GM19043 (cell line): Measurements from ENCODE around the gene PRSS27.
"Not testable (repeated sequence)": the region's sequence is repeated elsewhere in the genome, so short reads cannot be mapped to it uniquely, and the experiment has no call there.

Source experiments
- ATAC-seq: cut with Tn5 transposase; IDR thresholded peaks from one replicate; pipeline ENCODE4 v1.9.1; 2021; ENCODE audit warnings: low read depth; ENCODE audit not compliant: unreplicated experiment

Gene PRSS27

GRCh38 chr16:2698965-2699750, 20.9 kb downstream of the PRSS27 start:
- no peak for ATAC-seq

- ATAC-seq: no peak
These were observed 21.7 kb downstream of the PRSS27 start for GRCh38 chr16:2698103-2698870.

DNA sequence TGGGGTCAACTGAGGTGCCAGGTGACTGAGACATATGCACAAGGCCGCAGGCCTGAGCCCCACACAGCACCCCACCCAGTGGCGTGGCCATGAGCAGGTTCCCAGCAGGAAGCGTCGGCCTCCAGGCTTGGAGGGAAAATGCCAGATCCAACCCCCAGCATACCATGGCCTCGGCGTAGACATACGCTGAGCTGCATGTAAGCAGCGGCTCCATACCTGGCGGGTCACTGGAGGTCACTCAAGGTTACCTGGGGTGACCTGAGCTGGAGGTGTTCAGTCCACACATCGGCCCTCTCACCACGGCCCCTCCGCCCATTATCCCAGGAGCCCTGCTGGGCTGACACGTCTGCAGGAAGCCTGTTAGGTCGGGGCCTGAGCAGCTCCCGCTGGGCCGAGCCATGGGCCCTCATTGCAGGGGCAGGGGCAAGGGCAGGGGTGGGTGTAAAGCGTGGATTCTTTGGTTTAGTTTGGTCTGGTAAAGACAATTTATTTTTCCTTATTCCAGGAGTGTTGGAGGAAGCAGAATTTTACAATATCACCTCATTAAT, 22.5 kb downstream of the PRSS27 start:
- ATAC-seq: no peak

DNA sequence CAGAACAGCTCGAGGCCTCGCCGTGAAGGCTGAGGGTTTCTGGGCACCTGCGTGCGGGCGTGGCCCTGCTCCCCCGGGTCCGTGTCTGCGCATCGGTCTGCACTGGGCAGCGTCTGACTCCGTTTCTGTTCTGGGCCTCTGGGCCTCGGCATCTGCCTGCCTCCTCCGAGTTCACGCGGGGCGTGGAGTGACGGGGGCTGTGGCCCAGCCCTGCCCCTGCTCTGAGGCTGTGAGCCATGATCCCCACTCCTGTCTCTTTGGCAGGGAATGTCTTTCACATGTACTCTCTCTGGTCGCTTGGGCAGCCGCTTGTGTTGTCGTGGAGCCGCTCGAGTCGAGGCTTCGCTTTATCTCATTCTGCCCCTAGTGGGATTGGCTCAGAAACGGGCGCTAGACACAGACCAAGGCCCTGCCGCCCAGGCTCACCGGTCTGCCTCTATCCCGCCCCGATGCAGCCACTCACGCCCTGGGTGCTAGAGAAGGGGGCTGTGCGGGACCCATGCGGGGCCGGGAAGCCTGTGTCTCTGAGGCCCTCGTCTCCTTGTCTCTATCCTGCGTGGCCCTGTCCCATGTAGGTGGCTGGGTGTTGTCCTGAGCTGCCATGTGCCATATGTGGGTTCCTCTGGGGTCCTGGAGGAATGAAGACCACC, 23.3 kb downstream of the PRSS27 start:
- not testable (repeated sequence) for ATAC-seq

- no peak for ATAC-seq
These were observed 26.9 kb downstream of the PRSS27 start for GRCh38 chr16:2692948-2693651.

GRCh38 chr16:2692251-2692947, 27.6 kb downstream of the PRSS27 start:
- no peak for ATAC-seq

DNA sequence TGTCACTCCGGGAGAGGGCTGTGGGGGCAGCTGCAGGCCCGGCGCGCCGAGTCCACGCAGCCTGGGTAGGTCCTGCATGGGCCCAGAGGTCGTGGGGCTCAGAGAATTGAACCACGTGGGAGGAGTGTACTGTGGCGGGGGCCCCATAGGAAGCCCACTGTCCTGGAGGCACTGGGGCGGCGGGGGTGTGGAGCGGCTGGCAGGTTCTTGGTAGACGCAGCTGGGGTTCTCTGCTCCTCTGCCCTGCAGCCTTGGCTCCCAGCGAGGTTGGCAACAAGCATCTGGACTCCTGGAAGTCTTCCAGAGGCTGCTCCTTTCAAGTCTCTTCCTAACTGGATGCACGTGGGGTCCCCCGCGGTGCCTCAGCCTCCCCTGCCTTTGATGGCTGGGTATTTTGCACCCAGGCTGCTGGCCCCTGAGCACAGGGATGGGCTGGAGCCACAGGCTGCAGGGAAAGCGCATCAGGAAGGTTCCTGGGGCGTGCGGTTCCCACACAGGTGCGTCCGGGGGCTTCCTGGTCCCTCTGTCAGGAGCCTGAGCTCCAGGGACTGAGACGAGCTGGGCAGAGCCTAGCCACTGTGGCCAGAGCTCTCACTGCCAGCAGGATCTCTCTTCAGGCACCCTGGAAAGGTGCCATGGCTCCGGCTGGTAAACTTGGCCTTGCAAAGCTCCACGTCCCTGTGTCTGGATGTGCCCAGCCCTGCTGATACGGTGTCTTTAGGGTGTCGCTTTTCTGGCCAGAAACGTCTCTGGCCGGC, 28.4 kb downstream of the PRSS27 start:
- ATAC-seq: no peak

DNA sequence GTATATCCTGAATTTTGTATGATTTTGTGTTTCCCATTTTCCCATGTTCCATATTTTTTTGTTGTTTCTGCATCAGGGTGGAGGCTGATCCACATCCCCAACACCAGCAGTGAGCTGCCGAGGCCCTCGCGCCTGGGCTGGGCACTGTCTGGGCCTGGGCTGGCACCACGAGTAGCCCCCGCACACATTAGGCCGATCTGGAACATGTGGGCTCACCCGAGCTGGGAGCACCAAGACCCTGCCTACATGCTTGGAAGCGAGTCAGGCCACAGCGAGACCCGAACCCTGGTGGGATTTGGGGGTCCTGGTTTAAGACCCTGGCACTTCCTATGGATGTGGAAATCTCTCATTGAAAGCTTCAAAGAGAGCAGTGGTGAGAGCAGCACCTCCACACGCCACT, 29.2 kb downstream of the PRSS27 start:
- ATAC-seq: no peak

DNA sequence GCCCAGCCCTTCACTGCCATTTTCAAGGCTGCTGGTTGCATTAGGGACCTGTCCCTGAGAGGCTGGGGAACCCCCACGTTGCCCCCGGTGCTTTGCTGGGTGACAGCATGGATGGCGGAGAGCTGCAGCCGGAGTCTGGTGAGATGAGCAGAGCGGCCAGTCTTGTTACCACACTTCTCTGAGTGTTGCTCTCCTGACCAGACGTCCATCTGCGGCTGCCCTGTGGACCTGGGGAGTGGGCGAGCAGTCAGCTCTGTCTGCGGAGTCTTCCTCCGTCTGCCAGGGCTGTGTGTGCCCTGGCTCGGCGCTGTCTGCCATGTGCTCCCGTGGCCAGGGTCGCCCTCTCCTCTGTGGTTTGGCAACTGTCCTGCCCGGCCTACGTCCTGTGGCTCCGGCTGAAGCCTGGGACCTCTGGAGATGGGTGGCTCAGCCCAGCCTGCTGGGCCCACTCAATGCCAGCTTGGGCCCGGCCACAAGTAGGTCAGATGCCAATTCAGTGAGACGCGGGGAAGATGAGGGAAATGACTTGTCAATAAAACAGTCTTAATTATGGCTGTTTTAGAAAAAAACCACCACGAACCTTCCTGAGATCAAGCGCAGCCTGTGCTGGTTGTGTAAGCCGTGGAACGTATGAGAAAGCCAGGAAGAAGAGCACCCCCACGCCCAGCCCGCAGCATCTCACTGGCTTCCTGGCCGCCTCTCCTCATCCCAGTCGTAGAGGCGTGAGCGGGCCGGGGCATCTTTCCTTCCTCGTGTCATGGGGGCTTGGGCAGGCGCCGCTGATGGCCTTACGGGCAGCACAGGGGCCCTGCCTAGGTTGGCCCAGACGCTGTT, 29.8 kb downstream of the PRSS27 start:
- ATAC-seq: no peak

- not testable (repeated sequence) for ATAC-seq
These were observed 30.6 kb downstream of the PRSS27 start for GRCh38 chr16:2689422-2689821.

DNA sequence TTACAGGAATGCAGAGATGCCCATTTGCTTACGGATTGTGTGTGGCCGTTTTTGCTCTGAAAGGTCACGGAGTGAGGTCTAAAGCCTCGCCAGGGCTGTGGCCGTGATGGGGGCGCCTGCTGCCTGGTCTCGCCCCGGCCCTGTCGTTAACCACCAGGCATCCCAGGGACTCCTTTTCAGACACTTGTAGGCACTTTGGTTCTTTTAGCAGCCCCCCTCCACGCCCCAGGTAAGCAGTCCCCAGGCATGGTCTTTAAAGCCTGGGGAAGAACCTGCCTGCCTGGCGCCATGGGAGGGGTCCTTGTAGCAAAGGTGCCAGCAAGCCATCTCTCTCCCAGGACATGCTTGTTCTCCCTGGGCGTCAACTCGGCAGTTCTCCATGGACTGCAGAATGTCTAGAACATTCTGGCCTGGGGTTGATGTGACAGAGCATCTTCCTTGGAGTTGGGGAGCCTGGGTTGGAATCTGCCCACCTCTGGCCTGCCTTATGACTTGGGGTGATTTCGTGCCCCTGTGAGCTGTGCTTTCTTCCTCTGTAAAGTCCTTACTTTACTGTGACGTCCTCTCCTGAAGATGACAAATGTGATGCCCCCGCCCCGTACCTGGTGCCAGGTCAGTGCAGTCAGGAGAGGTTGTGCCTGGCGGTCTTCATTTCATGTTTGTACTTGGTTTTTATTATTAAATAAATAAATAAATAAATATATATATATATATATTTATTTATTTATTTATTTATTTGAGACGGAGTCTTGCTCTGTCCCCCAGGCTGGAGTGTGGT, 32.3 kb downstream of the PRSS27 start:
- no peak for ATAC-seq

GRCh38 chr16:2686912-2687507, 33.0 kb downstream of the PRSS27 start:
- no peak for ATAC-seq

- ATAC-seq: peak; percentile 38
These were observed 33.9 kb downstream of the PRSS27 start for GRCh38 chr16:2686075-2686474.

- not testable (repeated sequence) for ATAC-seq
These were observed 37.0 kb downstream of the PRSS27 start for GRCh38 chr16:2683041-2683440.

DNA sequence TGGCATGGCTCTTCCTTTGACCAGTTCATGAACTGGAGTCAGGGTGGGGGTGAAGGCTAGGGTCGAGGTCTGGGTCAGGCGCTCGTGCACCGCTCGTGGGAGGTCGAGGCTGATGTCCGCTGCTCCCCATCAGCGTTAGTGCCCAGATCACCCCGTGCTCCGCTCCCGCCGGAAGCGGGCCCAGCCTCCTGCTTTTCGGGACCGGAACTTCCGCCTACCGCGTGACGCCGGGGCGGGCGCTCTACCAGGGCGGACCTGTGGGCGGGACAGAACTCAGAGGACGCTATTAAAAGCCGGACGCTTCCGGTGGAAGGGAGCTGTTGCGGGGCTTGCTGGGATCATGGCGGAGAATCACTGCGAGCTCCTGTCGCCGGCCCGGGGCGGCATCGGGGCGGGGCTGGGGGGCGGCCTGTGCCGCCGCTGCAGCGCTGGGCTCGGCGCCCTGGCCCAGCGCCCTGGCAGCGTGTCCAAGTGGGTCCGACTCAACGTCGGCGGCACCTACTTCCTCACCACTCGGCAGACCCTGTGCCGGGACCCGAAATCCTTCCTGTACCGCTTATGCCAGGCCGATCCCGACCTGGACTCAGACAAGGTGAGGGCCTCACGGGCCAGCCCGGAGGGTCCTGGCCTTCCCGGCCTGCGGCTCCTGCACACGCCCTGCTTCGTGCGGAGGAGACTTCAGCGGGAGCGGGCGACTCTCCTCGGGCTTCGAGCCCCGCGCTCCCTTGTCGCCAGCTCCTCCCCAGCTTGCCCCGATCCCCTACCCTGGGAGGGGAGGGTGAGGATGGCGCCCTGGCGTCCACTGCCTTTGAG, 37.6 kb downstream of the PRSS27 start, which contains the start of gene KCTD5:
Gene KCTD5 (plus strand): TSS at position 315 of the 813 bp plus-strand sequence. CDS start 26 bp downstream, at position 341.
- ATAC-seq: peak; percentile 50

DNA sequence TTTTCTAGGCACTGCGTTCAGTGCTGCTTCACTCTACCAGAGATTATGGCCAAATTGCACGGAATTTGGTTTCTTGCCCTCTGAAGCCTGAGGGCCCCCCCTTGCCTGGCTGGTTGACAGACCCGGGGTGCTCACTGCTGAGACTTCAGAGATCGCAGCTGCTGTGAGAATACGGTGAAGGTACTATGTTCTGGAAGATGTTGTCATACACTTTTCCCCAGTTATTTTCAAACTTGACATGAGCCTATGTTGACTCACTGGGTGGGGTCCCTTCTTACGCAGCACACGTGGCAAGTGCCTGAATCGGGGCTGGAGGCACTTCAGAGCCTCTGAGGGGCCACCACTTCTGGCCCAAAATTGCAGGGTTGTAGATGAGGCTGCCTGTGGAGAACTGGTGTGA, 39.7 kb downstream of the PRSS27 start:
- not testable (repeated sequence) for ATAC-seq
